PFSK-1 (cell line): Measurements from ENCODE around the gene ADRM1.

Experiments
- FOXP2 ChIP-seq: optimal IDR thresholded peaks from 2 replicates; pipeline ENCODE3; 2011; ENCODE audit warnings: borderline replicate concordance, control low read depth, inconsistent platforms; ENCODE audit not compliant: insufficient read depth; ENCODE audit errors: extremely low read length, extremely low read depth
- POLR2AphosphoS5 ChIP-seq: IDR thresholded peaks from 2 replicates; pipeline ENCODE4 v1.6.1; 2012; ENCODE audit warnings: low read depth, mild to moderate bottlenecking, control low read depth, low read length, moderate library complexity
- SIN3A ChIP-seq: IDR thresholded peaks from 2 replicates; pipeline ENCODE4 v1.6.1; 2012; ENCODE audit warnings: mild to moderate bottlenecking, low read length, moderate library complexity, borderline replicate concordance; ENCODE audit not compliant: insufficient read depth
- TAF1 ChIP-seq: IDR thresholded peaks from 2 replicates; pipeline ENCODE4 v1.6.1; 2012; ENCODE audit warnings: low read length, control low read depth, borderline replicate concordance; ENCODE audit not compliant: insufficient read depth
- TF ChIP-seq, protein P1 (sequence below), 2 experiments: IDR thresholded peaks; 2 replicates each; pipeline versions ENCODE4 v1.6.1 to v1.8.0; 2011 to 2012; ENCODE audit warnings: low read depth in 2 of 2, low read length in 2 of 2, control low read depth in 1 of 2, inconsistent platforms in 1 of 2, mild to moderate bottlenecking in 1 of 2, moderate library complexity in 1 of 2; ENCODE audit not compliant: insufficient read depth in 1 of 2

Gene ADRM1

DNA sequence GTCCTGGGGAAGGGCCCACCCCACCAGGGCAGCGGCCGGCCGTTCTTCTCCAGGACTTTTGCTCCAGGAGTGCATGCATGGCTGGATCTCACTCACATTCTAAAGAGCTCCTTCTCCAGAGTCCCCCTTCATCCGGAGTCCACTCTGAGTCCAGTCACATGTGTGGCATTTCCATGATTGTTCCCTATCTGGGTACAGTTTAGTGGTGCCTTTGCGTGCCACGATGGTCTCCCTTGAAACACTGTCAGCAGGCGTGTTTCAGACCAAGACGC lies 43.6 kb upstream of the ADRM1 start:
- no peak for TF ChIP-seq POLR2AphosphoS5
- no peak for TF ChIP-seq FOXP2
- no peak for TF ChIP-seq TAF1
- TF ChIP-seq, protein P1, sequence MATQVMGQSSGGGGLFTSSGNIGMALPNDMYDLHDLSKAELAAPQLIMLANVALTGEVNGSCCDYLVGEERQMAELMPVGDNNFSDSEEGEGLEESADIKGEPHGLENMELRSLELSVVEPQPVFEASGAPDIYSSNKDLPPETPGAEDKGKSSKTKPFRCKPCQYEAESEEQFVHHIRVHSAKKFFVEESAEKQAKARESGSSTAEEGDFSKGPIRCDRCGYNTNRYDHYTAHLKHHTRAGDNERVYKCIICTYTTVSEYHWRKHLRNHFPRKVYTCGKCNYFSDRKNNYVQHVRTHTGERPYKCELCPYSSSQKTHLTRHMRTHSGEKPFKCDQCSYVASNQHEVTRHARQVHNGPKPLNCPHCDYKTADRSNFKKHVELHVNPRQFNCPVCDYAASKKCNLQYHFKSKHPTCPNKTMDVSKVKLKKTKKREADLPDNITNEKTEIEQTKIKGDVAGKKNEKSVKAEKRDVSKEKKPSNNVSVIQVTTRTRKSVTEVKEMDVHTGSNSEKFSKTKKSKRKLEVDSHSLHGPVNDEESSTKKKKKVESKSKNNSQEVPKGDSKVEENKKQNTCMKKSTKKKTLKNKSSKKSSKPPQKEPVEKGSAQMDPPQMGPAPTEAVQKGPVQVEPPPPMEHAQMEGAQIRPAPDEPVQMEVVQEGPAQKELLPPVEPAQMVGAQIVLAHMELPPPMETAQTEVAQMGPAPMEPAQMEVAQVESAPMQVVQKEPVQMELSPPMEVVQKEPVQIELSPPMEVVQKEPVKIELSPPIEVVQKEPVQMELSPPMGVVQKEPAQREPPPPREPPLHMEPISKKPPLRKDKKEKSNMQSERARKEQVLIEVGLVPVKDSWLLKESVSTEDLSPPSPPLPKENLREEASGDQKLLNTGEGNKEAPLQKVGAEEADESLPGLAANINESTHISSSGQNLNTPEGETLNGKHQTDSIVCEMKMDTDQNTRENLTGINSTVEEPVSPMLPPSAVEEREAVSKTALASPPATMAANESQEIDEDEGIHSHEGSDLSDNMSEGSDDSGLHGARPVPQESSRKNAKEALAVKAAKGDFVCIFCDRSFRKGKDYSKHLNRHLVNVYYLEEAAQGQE (IDR thresholded peaks at IDR 0.05; ENCODE audit: insufficient read depth in 1 of 2, low read depth in 2 of 2, low read length in 2 of 2) = no peak
- no peak for TF ChIP-seq SIN3A

DNA sequence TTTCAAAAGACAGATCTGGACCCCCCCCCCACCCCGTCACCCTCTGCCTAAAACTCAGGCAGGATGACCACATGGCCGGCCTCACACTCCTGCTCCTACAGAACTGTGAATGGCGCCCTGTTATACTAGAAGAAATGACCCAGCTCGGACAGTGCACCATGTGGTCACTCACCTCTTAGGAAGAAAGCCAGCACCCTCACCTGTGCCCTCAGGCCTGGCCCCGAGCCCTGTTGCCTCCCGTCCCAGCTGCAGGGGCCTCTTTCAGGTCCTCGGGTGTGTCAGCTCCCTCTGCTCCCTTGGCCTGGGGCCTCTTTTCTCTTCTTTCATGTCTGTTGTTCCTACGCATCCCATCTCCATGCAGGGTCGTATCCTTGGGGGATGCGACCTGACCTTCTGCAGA lies 40.7 kb upstream of the ADRM1 start:
- TF ChIP-seq, protein P1 (IDR thresholded peaks at IDR 0.05; ENCODE audit: insufficient read depth in 1 of 2, low read depth in 2 of 2, low read length in 2 of 2) = no peak
- TF ChIP-seq SIN3A = no peak
- no peak for TF ChIP-seq FOXP2
- no peak for TF ChIP-seq TAF1
- TF ChIP-seq POLR2AphosphoS5 = no peak

DNA sequence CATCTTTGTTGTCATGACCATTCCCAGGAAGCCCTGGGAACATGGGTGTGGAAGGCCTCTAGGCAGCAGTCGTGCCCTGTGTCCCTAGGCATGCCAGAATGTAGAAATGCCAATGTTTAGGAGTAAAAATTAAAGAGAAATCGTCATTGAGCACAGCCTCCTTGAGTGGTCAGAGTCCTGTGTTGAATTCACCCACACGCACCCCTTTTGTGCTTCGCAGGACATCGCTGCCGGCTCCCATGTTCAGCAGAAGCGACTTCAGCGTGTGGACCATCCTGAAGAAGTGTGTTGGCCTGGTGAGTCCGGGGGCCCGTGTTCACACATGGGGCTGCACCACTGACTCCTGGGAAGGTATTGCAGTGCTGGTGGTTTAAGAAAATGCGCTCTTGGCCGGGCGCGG lies 39.4 kb upstream of the ADRM1 start:
- no peak for TF ChIP-seq FOXP2
- TF ChIP-seq, protein P1 (IDR thresholded peaks at IDR 0.05; ENCODE audit: insufficient read depth in 1 of 2, low read depth in 2 of 2, low read length in 2 of 2) = no peak
- TF ChIP-seq TAF1 = no peak
- no peak for TF ChIP-seq SIN3A
- TF ChIP-seq POLR2AphosphoS5 = no peak

DNA sequence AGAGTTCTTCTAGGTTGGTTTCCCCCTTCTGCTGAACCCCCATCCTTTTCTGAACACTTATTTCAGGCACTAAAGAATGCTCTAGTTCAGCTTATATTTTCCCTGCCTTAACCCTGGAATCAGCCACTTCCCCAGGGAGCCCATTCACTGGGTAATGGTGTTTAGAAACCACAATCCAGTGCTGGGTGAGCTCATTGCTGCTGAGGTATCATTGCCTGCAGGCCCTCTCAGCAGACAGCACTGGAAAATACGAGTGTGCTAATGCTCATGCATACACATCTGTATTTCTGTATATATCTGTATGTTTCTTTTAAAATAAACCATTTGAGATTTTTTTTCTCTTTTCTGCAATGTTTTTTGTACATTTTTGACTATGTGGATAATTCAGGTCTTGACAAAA lies 37.4 kb upstream of the ADRM1 start:
- no peak for TF ChIP-seq TAF1
- TF ChIP-seq, protein P1 (IDR thresholded peaks at IDR 0.05; ENCODE audit: insufficient read depth in 1 of 2, low read depth in 2 of 2, low read length in 2 of 2) = no peak
- TF ChIP-seq SIN3A = no peak
- TF ChIP-seq FOXP2 = no peak
- TF ChIP-seq POLR2AphosphoS5 = no peak

DNA sequence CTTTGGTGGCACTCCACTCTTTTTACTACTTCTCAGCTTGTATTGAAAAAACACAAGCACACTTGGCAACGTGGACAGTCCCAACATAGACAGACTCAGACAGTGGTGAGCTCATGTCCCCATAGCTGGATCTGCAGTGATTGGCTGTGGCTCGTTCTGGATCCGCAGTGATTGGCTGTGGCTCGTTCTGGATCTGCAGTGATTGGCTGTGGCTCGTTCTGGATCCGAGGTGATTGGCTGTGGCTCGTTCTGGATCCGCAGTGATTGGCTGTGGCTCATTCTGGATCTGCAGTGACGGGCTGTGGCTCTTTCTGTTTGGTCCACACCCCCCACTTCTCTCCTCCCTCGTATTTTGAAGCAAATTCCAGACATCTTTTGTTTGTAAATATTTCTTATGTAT lies 36.5 kb upstream of the ADRM1 start:
- no peak for TF ChIP-seq TAF1
- no peak for TF ChIP-seq POLR2AphosphoS5
- TF ChIP-seq, protein P1 (IDR thresholded peaks at IDR 0.05; ENCODE audit: insufficient read depth in 1 of 2, low read depth in 2 of 2, low read length in 2 of 2) = no peak
- no peak for TF ChIP-seq FOXP2
- TF ChIP-seq SIN3A = no peak
